Activated CD4-positive, alpha-beta T cell treated with anti-CD3 and anti-CD28 coated beads, Interleukin-2, amount 10 ng/mL, durations not matched to agents 7 days and 5 days (primary cell): ENCODE data around the gene ANKRD18A. TPM values are rescaled to one million over a fixed set of nuclear protein-coding genes. Genes with fewer than 3 reads are reported as not detected.
"Not testable (repeated sequence)": the region's sequence is repeated elsewhere in the genome, so short reads cannot be mapped to it uniquely, and the experiment has no call there.

Experiments
- CTCF ChIA-PET: fragments of 350-600 bp; sonication (Branson Sonifier 250); formaldehyde crosslinking; loops from one replicate; lab custom pipeline; 2021; ENCODE audit warnings: antibody characterized with exemption; lab: Charles Lee
- POLR2A ChIA-PET: fragments of 350-600 bp; sonication (Branson Sonifier 250); formaldehyde crosslinking; loops from one replicate; lab custom pipeline; 2021; ENCODE audit warnings: antibody characterized with exemption; lab: Charles Lee
- DNase-seq: peaks from one replicate; pipeline ENCODE4 v3.0.0-alpha.2; 2020
- H3K27ac Mint-ChIP-seq: one replicate; pipeline ENCODE4 v1.8.0; 2021; ENCODE audit warnings: mild to moderate bottlenecking, moderate library complexity, mixed read lengths
- H3K27me3 Mint-ChIP-seq: one replicate; pipeline ENCODE4 v1.8.0; 2021; ENCODE audit warnings: mixed read lengths
- H3K36me3 Mint-ChIP-seq: one replicate; pipeline ENCODE4 v1.8.0; 2021; ENCODE audit warnings: low read depth, mixed read lengths
- H3K4me1 Mint-ChIP-seq: one replicate; pipeline ENCODE4 v1.8.0; 2021; ENCODE audit warnings: mixed read lengths
- H3K4me3 Mint-ChIP-seq: one replicate; pipeline ENCODE4 v1.8.0; 2021; ENCODE audit warnings: mild to moderate bottlenecking, moderate library complexity, mixed read lengths
- H3K9me3 Mint-ChIP-seq: one replicate; pipeline ENCODE4 v1.8.0; 2021; ENCODE audit warnings: mixed read lengths
- total RNA-seq, 2 experiments: library from RNA; stranded (reverse); gene quantifications; one replicate each; pipeline ENCODE4 v1.2.3, GENCODE V29; 2021

The ANKRD18A gene
- total RNA-seq, 2 experiments from 2014 or later, result 1.9 to 2.0 TPM

- H3K36me3 Mint-ChIP-seq, POLR2A ChIA-PET, H3K9me3 Mint-ChIP-seq, H3K4me3 Mint-ChIP-seq, H3K27me3 Mint-ChIP-seq, CTCF ChIA-PET, H3K4me1 Mint-ChIP-seq, DNase-seq, H3K27ac Mint-ChIP-seq: not testable (repeated sequence)
These were observed 65.4 kb downstream of the ANKRD18A start for GRCh38 chr9:38554966-38555365.

- POLR2A ChIA-PET, H3K36me3 Mint-ChIP-seq, H3K4me3 Mint-ChIP-seq, H3K27ac Mint-ChIP-seq, H3K27me3 Mint-ChIP-seq, H3K4me1 Mint-ChIP-seq, CTCF ChIA-PET, DNase-seq, H3K9me3 Mint-ChIP-seq: not testable (repeated sequence)
These were observed 67.4 kb downstream of the ANKRD18A start for GRCh38 chr9:38553019-38553418.

GRCh38 chr9:38546497-38547163 is 73.8 kb downstream of the ANKRD18A start:
- POLR2A ChIA-PET, CTCF ChIA-PET, H3K27me3 Mint-ChIP-seq, H3K36me3 Mint-ChIP-seq, H3K9me3 Mint-ChIP-seq: not testable (repeated sequence)
- Mint-ChIP-seq H3K4me1 (peaks cover 30% of the 10 kb centered on the region), H3K27ac (peak overlapping the region; percentile 93), H3K4me3 (peak overlapping the region; percentile 44)
- DNase-seq, result peak; percentile 68

GRCh38 chr9:38540535-38540934 is 79.9 kb downstream of the ANKRD18A start:
- H3K4me1 Mint-ChIP-seq, CTCF ChIA-PET, POLR2A ChIA-PET, DNase-seq, H3K27me3 Mint-ChIP-seq, H3K9me3 Mint-ChIP-seq, H3K27ac Mint-ChIP-seq, H3K4me3 Mint-ChIP-seq, H3K36me3 Mint-ChIP-seq: not testable (repeated sequence)

GRCh38 chr9:38529317-38529716 is 91.1 kb downstream of the ANKRD18A start:
- H3K27ac Mint-ChIP-seq, result no peak overlapping the region
- H3K9me3 Mint-ChIP-seq, result peaks cover 6% of the 10 kb centered on the region
- ChIA-PET CTCF (no interaction called here), POLR2A (no interaction called here)
- no peaks in the 10 kb centered on the region for H3K4me1 Mint-ChIP-seq
- H3K4me3 Mint-ChIP-seq, result no peak overlapping the region
- H3K36me3 Mint-ChIP-seq, result no peaks in the 10 kb centered on the region
- no peak for DNase-seq
- peaks cover 3% of the 10 kb centered on the region for H3K27me3 Mint-ChIP-seq

GRCh38 chr9:38527503-38527902 is 92.9 kb downstream of the ANKRD18A start:
- Mint-ChIP-seq H3K36me3 (no peaks in the 10 kb centered on the region), H3K9me3 (peaks cover 6% of the 10 kb centered on the region), H3K27me3 (peaks cover 3% of the 10 kb centered on the region), H3K4me1 (no peaks in the 10 kb centered on the region), H3K4me3 (no peak overlapping the region), H3K27ac (no peak overlapping the region)
- POLR2A ChIA-PET, result no interaction called here
- no peak for DNase-seq
- CTCF ChIA-PET, result no interaction called here

- H3K27ac Mint-ChIP-seq, result no peak overlapping the region
- H3K36me3 Mint-ChIP-seq, result no peaks in the 10 kb centered on the region
- DNase-seq, result no peak
- H3K4me1 Mint-ChIP-seq, result no peaks in the 10 kb centered on the region
- ChIA-PET CTCF (no interaction called here), POLR2A (no interaction called here)
- peaks cover 6% of the 10 kb centered on the region for H3K9me3 Mint-ChIP-seq
- H3K4me3 Mint-ChIP-seq, result no peak overlapping the region
- H3K27me3 Mint-ChIP-seq, result peaks cover 3% of the 10 kb centered on the region
These were observed 93.8 kb downstream of the ANKRD18A start for GRCh38 chr9:38526591-38526990.

- no peaks in the 10 kb centered on the region for H3K36me3 Mint-ChIP-seq
- CTCF ChIA-PET, result no interaction called here
- no peak overlapping the region for H3K27ac Mint-ChIP-seq
- no peaks in the 10 kb centered on the region for H3K4me1 Mint-ChIP-seq
- H3K27me3 Mint-ChIP-seq, result no peaks in the 10 kb centered on the region
- POLR2A ChIA-PET, result no interaction called here
- no peak overlapping the region for H3K4me3 Mint-ChIP-seq
- DNase-seq, result no peak
- H3K9me3 Mint-ChIP-seq, result no peaks in the 10 kb centered on the region
These were observed 97.3 kb downstream of the ANKRD18A start for GRCh38 chr9:38523121-38523520.

GRCh38 chr9:38521762-38522161 is 98.6 kb downstream of the ANKRD18A start:
- CTCF ChIA-PET, result no interaction called here
- Mint-ChIP-seq H3K4me1 (no peaks in the 10 kb centered on the region), H3K4me3 (no peak overlapping the region), H3K27me3 (no peaks in the 10 kb centered on the region), H3K36me3 (no peaks in the 10 kb centered on the region), H3K9me3 (no peaks in the 10 kb centered on the region), H3K27ac (no peak overlapping the region)
- DNase-seq, result no peak
- POLR2A ChIA-PET, result no interaction called here

Other genes starting within 250 kb of the ANKRD18A start
- 1 to 10 TPM; 8.0 to 8.1 TPM for gene ALDH1B1, start 227.9 kb downstream of the ANKRD18A start, total RNA-seq
- gene IGFBPL1, start 196.1 kb downstream of the ANKRD18A start, total RNA-seq, result not detected
- gene FAM240B, start 99.5 kb upstream of the ANKRD18A start, total RNA-seq, result not detected